NB4 (cell line): ENCODE measurements around the gene THSD4.

ENCODE experiments used
- CTCF ChIP-seq: IDR thresholded peaks from one replicate; pipeline ENCODE4 v1.5.1; 2012; ENCODE audit warnings: low read depth, low read length
- MYC ChIP-seq: IDR thresholded peaks from 2 replicates; pipeline ENCODE4 v1.6.1; 2011; ENCODE audit warnings: low read depth, low read length
- POLR2A ChIP-seq: IDR thresholded peaks from 2 replicates; pipeline ENCODE4 v1.6.1; 2011; ENCODE audit warnings: mild to moderate bottlenecking; ENCODE audit not compliant: insufficient read length; ENCODE audit errors: extremely low read depth
- TF ChIP-seq, protein P1 (sequence below): IDR thresholded peaks from 2 replicates; pipeline ENCODE4 v1.6.1; 2011; ENCODE audit warnings: low read depth, low read length

DNA sequence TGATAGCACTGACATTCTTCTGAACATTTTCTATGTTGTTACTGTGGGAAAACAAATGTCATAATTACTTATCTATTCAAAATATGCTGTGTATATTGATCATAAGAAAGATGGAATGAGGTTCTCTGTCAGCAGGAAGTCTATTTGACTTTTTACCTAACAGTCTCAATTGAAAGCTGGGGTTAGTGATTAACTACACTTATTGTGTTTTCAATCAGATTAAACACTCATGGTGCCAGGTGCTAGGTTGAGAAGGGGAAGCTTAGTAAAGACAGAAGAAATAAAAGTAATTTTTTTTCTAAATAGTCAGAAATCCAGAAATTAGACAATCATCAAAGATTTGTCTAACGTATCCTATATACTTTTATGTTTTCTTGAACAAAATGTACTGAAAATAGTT is 414.1 kb downstream of the THSD4 start:
- TF ChIP-seq CTCF (no peak), POLR2A (no peak), MYC (no peak)
- TF ChIP-seq, protein P1, sequence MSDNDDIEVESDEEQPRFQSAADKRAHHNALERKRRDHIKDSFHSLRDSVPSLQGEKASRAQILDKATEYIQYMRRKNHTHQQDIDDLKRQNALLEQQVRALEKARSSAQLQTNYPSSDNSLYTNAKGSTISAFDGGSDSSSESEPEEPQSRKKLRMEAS = no peak
